ENCODE results near the gene C7orf25. TPM values are rescaled to one million over a fixed set of nuclear protein-coding genes. Genes with fewer than 3 reads are reported as not detected.

Gene C7orf25
- total RNA-seq, 1 donor from 2014 or later, result 0.75 TPM

- DNase-seq (ENCODE audit: low spot score in 2 of 2), result no peak
- TF ChIP-seq CTCF (IDR thresholded peaks at IDR 0.05), result no peak
- no peak overlapping the region for H3K4me3 ChIP-seq
- intact Hi-C loops (cut with DNase I), result no loop called here
- no peaks in the 10 kb centered on the region for H3K27me3 ChIP-seq
- H3K9me3 ChIP-seq, result no peaks in the 10 kb centered on the region
- H3K4me1 ChIP-seq, result no peaks in the 10 kb centered on the region
- no peak overlapping the region for H3K27ac ChIP-seq
- H3K36me3 ChIP-seq, result no peaks in the 10 kb centered on the region
Measured at GRCh38 chr7:42953994-42954393, 42.1 kb upstream of the C7orf25 start.

GRCh38 chr7:42952328-42952727 is 40.5 kb upstream of the C7orf25 start:
- no peak overlapping the region for H3K4me3 ChIP-seq
- intact Hi-C loops (cut with DNase I), result no loop called here
- TF ChIP-seq CTCF (IDR thresholded peaks at IDR 0.05), result no peak
- no peaks in the 10 kb centered on the region for H3K4me1 ChIP-seq
- no peaks in the 10 kb centered on the region for H3K27me3 ChIP-seq
- H3K27ac ChIP-seq, result no peak overlapping the region
- DNase-seq (ENCODE audit: low spot score in 2 of 2), result no peak
- H3K36me3 ChIP-seq, result no peaks in the 10 kb centered on the region
- H3K9me3 ChIP-seq, result no peaks in the 10 kb centered on the region

GRCh38 chr7:42950417-42950816 is 38.5 kb upstream of the C7orf25 start:
- Histone ChIP-seq H3K36me3 (no peaks in the 10 kb centered on the region), H3K9me3 (no peaks in the 10 kb centered on the region), H3K4me3 (no peak overlapping the region), H3K27me3 (no peaks in the 10 kb centered on the region), H3K4me1 (peaks cover 0 to 2% of the 10 kb centered on the region in 2 donors), H3K27ac (no peak overlapping the region)
- no peak for TF ChIP-seq CTCF (IDR thresholded peaks at IDR 0.05)
- intact Hi-C loops (cut with DNase I), result no loop called here
- DNase-seq (ENCODE audit: low spot score in 2 of 2), result no peak

- Histone ChIP-seq H3K36me3 (no peaks in the 10 kb centered on the region), H3K9me3 (no peaks in the 10 kb centered on the region), H3K4me1 (peaks cover 0 to 5% of the 10 kb centered on the region in 2 donors), H3K27ac (no peak overlapping the region), H3K4me3 (no peak overlapping the region), H3K27me3 (no peaks in the 10 kb centered on the region)
- intact Hi-C loops (cut with DNase I), result no loop called here
- TF ChIP-seq CTCF (IDR thresholded peaks at IDR 0.05), result no peak
- no peak for DNase-seq (ENCODE audit: low spot score in 2 of 2)
Measured at GRCh38 chr7:42947521-42947920, 35.7 kb upstream of the C7orf25 start.

- H3K9me3 ChIP-seq, result no peaks in the 10 kb centered on the region
- H3K27ac ChIP-seq, result no peak overlapping the region
- H3K4me3 ChIP-seq, result no peak overlapping the region
- no peak for DNase-seq (ENCODE audit: low spot score in 2 of 2)
- H3K4me1 ChIP-seq, result peaks cover 0 to 5% of the 10 kb centered on the region in 2 donors
- intact Hi-C loops (cut with DNase I), result no loop called here
- H3K36me3 ChIP-seq, result no peaks in the 10 kb centered on the region
- H3K27me3 ChIP-seq, result no peaks in the 10 kb centered on the region
- TF ChIP-seq CTCF (IDR thresholded peaks at IDR 0.05), result no peak
Measured at GRCh38 chr7:42946627-42946950, 34.7 kb upstream of the C7orf25 start.

Data from ascending aorta (tissue), 2 donors.